Ovary (tissue), 3 donors: Measurements from ENCODE around the gene EMID1.

ENCODE experiments used
- CTCF ChIP-seq, 3 donors: fragments of 450-650 bp in 2 of 3; fragments of 200-600 bp in 1 of 3; IDR thresholded peaks; one replicate each; pipeline versions ENCODE4 v1.5.1 to v1.8.0; 2016 to 2022; ENCODE audit warnings: antibody characterized with exemption in 3 of 3, mild to moderate bottlenecking in 1 of 3
- EP300 ChIP-seq: sonication (generic); formaldehyde crosslinking; IDR thresholded peaks from one replicate; pipeline ENCODE4 v1.6.1; 2017; ENCODE audit warnings: antibody characterized with exemption
- POLR2A ChIP-seq: fragments of 450-650 bp; IDR thresholded peaks from one replicate; pipeline ENCODE4 v1.6.1; 2017; ENCODE audit warnings: antibody characterized with exemption, mild to moderate bottlenecking, moderate library complexity
- donor health status: DM: no; HTN: no; CAD: no.

GRCh38 chr22:29225422-29226090 is 19.9 kb downstream of the EMID1 start:
- TF ChIP-seq CTCF (IDR thresholded peaks at IDR 0.05) (no peak), EP300 (no peak), POLR2A (no peak)
